Ovary (tissue), 9 donors: ENCODE results near the gene ANKRD65. TPM values are rescaled to one million over a fixed set of nuclear protein-coding genes. Genes with fewer than 3 reads are reported as not detected.
"Not testable (repeated sequence)": the region's sequence is repeated elsewhere in the genome, so short reads cannot be mapped to it uniquely, and the experiment has no call there.

Experiments
- DNase-seq, 5 donors: peaks; one replicate each; pipeline ENCODE4 v3.0.0-alpha.2; 2019 to 2020
- H3K27ac ChIP-seq, 2 donors: fragments of 200-600 bp; one replicate each; pipeline versions ENCODE4 v1.5.1 to v1.8.0; 2019 to 2022
- H3K27me3 ChIP-seq: fragments of 200-600 bp; one replicate; pipeline ENCODE4 v1.8.0; 2022
- H3K36me3 ChIP-seq: fragments of 200-600 bp; sonication (generic); one replicate; pipeline ENCODE4 v1.5.1; 2019
- H3K4me1 ChIP-seq: one replicate; pipeline ENCODE4 v1.8.1; 2013; ENCODE audit warnings: mild to moderate bottlenecking, moderate library complexity; ENCODE audit not compliant: insufficient read depth
- H3K4me3 ChIP-seq: fragments of 200-600 bp; sonication (generic); one replicate; pipeline ENCODE4 v1.5.1; 2017
- H3K9me3 ChIP-seq, 2 donors: fragments of 200-600 bp in 1 of 2; sonication (generic) in 1 of 2; one replicate each; pipeline versions ENCODE4 v1.5.1 to v1.8.1; 2013 to 2019; ENCODE audit warnings: mild to moderate bottlenecking in 1 of 2, moderate library complexity in 1 of 2
- EP300 ChIP-seq: sonication (generic); formaldehyde crosslinking; IDR thresholded peaks from one replicate; pipeline ENCODE4 v1.6.1; 2017; ENCODE audit warnings: antibody characterized with exemption
- POLR2A ChIP-seq: fragments of 450-650 bp; IDR thresholded peaks from one replicate; pipeline ENCODE4 v1.6.1; 2017; ENCODE audit warnings: antibody characterized with exemption, mild to moderate bottlenecking, moderate library complexity
- WGBS, 3 donors: extraction: QIAGEN DNeasy Blood & Tissue Kit in 1 of 3; methylation state at CpG; one replicate each; pipeline versions ENCODE4 v1.1.5 to v1.1.7; 2013 to 2017; 5-methylcytosine and 5-hydroxymethylcytosine counted together
- intact Hi-C, 4 donors: fragments of 100-400 bp; cut with DNase I; formaldehyde crosslinking; loops; one replicate each; pipeline versions ENCODE4 v1.11.0 to v1.15.1; 2022 to 2023
- polyA plus RNA-seq, 2 donors: library from polyadenylated mRNA; stranded (reverse); fragments of 200-250 nt in 1 of 2; fragments of 350-450 nt in 1 of 2; fragmentation: Illumina TruSeq in 1 of 2; extraction: RNeasy Lipid Tissue Mini Kit (QIAGEN cat#74804) in 1 of 2; gene quantifications; one replicate each; pipeline ENCODE4 v1.2.3, GENCODE V29; 2013 to 2014
- total RNA-seq, 7 donors: library from RNA; depleted of rRNA in 2 of 7; stranded (reverse); fragments of >200 nt in 2 of 7; fragmentation: NEBNext Ultra II Directional in 3 of 7; extraction: Animal tissue kit (Norgen Biotek cat#: 25700) in 3 of 7; gene quantifications; one replicate each; pipeline versions ENCODE4 v1.1.0 to v1.2.4, GENCODE V29; 2016 to 2023
- TF ChIP-seq, protein P1 (sequence below), 3 donors: fragments of 450-650 bp in 2 of 3; fragments of 200-600 bp in 1 of 3; IDR thresholded peaks; one replicate each; pipeline versions ENCODE4 v1.5.1 to v1.8.0; 2016 to 2022; ENCODE audit warnings: antibody characterized with exemption in 3 of 3, mild to moderate bottlenecking in 1 of 3
- donor health status: DM: no; HTN: no; CAD: no; lungs with moderate emphysema.
- donor health status: DM: no; HTN: no; CAD: no.
- donor health status: Bipolar disorder and iron deficiency.
- donor health status: DM: yes; HTN: yes; CAD: no.
- donor health status: DM: no; HTN: no; CAD: no.
- donor health status: DM: yes; HTN: yes; CAD: no.

The ANKRD65 gene
- total and polyA plus RNA-seq, 9 donors, result 4.5 to 48.8 (median 13.3) TPM

DNA sequence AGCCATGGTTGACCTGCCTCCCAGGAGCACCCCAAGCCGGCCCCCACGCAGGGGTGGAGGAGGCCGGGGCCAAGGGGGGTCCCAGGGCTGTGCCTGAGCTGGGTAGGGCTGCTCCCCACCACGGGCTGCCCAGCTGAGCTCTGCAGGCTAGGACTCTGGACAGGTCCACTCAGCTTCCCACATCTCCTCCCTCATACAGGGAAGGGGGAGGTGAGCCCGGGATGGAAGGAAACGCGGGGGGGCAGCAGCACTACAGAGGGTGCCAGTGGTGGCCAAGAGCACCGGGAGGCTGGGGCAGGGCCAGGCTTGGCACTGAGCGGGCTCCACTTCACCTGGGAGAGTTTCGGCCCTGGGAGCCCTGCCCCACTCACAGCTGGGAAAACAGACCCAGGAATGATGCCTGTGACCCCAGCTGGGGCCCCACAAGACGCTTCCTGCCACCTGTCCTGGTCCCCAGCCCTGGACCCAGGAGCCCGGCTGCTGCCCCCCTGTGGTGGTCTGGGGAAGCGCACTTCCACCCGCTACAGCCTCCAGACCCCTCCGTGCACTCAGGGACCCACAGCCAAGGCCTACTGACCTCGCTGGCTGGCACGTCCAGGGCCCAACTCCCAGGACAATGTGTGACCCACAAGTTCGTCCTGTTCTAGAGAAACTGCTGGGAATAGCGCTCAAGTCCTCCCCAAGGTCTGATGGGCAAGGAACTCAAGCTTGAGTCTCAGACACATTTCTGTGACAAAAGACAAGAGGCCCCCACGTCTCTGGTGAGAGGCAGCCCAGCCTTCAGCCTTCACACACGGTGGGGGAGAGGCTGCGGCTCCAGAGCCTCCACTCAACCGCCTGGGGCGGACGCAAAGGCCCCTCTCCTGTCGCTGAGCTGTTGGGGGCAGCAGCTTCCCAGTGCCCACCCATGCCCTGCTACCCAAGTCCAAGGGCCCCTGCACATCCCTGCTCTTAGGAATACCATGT is 49.0 kb downstream of the ANKRD65 start:
- H3K27ac ChIP-seq, result no peak overlapping the region
- WGBS, 3 donors, result 24 to 27% (median 24%) methylated on average over 22 to 26 of the region's 26 CpGs
- no peak overlapping the region for H3K4me3 ChIP-seq
- no peaks in the 10 kb centered on the region for H3K27me3 ChIP-seq
- TF ChIP-seq, protein P1, sequence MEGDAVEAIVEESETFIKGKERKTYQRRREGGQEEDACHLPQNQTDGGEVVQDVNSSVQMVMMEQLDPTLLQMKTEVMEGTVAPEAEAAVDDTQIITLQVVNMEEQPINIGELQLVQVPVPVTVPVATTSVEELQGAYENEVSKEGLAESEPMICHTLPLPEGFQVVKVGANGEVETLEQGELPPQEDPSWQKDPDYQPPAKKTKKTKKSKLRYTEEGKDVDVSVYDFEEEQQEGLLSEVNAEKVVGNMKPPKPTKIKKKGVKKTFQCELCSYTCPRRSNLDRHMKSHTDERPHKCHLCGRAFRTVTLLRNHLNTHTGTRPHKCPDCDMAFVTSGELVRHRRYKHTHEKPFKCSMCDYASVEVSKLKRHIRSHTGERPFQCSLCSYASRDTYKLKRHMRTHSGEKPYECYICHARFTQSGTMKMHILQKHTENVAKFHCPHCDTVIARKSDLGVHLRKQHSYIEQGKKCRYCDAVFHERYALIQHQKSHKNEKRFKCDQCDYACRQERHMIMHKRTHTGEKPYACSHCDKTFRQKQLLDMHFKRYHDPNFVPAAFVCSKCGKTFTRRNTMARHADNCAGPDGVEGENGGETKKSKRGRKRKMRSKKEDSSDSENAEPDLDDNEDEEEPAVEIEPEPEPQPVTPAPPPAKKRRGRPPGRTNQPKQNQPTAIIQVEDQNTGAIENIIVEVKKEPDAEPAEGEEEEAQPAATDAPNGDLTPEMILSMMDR (IDR thresholded peaks at IDR 0.05), result peak; percentile 87 to 90 (median 90)
- no peak for TF ChIP-seq EP300
- peaks cover 7% of the 10 kb centered on the region for H3K4me1 ChIP-seq
- H3K9me3 ChIP-seq, result no peaks in the 10 kb centered on the region
- intact Hi-C loops, result loop anchor here in 2 of 4 donors (10.0 kb wide), 2 partner anchors 133 to 257 kb away; partner anchors contain the start of gene C1orf159 (in 1 of the 2)
- no peaks in the 10 kb centered on the region for H3K36me3 ChIP-seq
- DNase-seq, result peak; percentile 64 to 85 (median 78)

DNA sequence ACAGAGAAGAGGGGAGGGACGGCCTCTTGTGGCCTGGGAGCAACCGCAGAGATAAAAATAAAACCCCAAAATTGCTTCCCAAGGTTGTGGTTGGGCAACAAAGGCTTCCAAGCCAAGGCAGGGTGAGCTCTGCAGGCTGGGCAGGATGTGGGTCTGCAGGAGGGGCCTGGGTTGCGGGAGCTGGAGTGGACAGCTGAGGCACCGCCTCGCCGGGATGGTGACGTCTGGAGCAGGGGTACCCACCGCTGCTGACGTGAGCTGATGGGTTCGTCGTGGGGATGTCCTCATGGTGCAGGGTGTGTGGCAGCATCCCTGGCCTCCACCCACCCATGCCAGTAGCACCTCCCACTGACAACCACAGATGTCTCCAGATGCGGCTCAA is 49.7 kb downstream of the ANKRD65 start:
- WGBS, 3 donors, result 49 to 55% (median 55%) methylated on average over 12 of the region's 12 CpGs
- H3K4me3 ChIP-seq, result no peak overlapping the region
- no peak for TF ChIP-seq POLR2A
- TF ChIP-seq EP300, result no peak
- TF ChIP-seq, protein P1 (IDR thresholded peaks at IDR 0.05), result no peak
- DNase-seq, result no peak
- H3K27ac ChIP-seq, result no peak overlapping the region
- H3K27me3 ChIP-seq, result no peaks in the 10 kb centered on the region
- intact Hi-C loops, result loop anchor here in 2 of 4 donors (10.0 kb wide), 2 partner anchors 133 to 257 kb away; partner anchors contain the start of gene C1orf159 (in 1 of the 2)
- H3K36me3 ChIP-seq, result no peaks in the 10 kb centered on the region
- peaks cover 7% of the 10 kb centered on the region for H3K4me1 ChIP-seq
- H3K9me3 ChIP-seq, result no peaks in the 10 kb centered on the region

DNA sequence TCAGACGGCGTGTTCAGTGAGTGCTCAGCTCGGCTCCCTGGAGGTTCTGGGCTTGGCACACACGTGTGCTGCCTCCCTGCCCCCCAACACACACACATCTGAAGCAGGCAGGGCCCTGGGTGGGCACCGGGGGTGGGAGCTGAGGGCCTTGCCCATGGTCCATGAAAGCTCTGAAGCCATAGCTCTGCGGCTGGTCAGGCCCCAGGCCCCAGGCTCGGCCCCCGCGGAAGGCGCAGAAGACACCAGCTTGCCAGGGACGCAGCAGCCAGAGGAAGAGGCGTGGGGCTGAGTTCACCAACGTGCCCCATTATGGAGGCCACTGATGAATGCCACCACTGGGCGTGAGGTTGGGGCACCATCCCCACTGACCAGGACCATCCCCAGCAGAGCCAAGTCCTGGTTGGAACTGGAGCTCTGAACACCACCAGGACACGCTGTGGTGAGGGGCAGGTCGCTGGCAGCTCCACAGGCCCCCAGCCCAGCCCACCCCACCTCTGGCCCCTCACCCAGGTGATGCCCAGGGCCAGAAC is 50.2 kb downstream of the ANKRD65 start:
- Histone ChIP-seq H3K4me1 (peaks cover 6% of the 10 kb centered on the region), H3K9me3 (no peaks in the 10 kb centered on the region), H3K27ac (no peak overlapping the region), H3K4me3 (no peak overlapping the region), H3K27me3 (no peaks in the 10 kb centered on the region), H3K36me3 (no peaks in the 10 kb centered on the region)
- intact Hi-C loops, result loop anchor here in 2 of 4 donors (10.0 kb wide), 2 partner anchors 134 to 256 kb away; partner anchors contain the start of gene C1orf159 (in 1 of the 2)
- TF ChIP-seq POLR2A (no peak), EP300 (no peak)
- TF ChIP-seq, protein P1 (IDR thresholded peaks at IDR 0.05), result no peak
- DNase-seq, result no peak
- 73 to 83% (median 82%) methylated on average over 16 of the region's 16 CpGs for WGBS, 3 donors

DNA sequence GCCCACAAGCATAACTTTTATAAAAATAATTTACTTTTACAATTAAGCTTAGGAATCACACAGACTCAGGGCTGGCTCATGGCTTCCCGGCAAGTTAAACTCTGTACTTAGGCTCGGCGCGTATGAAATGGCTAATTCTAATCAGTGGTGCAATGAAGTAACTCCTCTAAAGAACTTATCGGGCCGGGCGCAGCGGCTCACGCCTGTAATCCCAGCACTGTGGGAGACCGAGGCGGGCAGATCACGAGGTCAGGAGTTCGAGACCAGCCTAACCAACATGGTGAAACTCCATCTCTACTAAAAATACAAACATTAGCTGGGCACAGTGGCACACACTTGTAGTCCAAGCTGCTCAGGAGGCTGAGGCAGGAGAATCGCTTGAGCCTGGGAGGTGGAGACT is 51.0 kb downstream of the ANKRD65 start:
- not testable (repeated sequence) for H3K9me3 ChIP-seq, H3K27me3 ChIP-seq, H3K36me3 ChIP-seq, H3K27ac ChIP-seq, H3K4me1 ChIP-seq, DNase-seq, H3K4me3 ChIP-seq
- intact Hi-C loops, result loop anchor here in 2 of 4 donors (10.0 kb wide), 2 partner anchors 135 to 255 kb away; partner anchors contain the start of gene C1orf159 (in 1 of the 2)
- 86 to 87% (median 86%) methylated on average over 14 of the region's 14 CpGs for WGBS, 3 donors

Other genes starting within 250 kb of the ANKRD65 start
- gene TTLL10, start 247.4 kb downstream of the ANKRD65 start, total RNA-seq, result 1 to 10 TPM in 3 of 7 donors, under 1 TPM in 2, not detected in 2; 0.60 to 7.0 (median 1.1) TPM
- gene TTLL10, start 247.4 kb downstream of the ANKRD65 start, polyA plus RNA-seq, result not detected
- gene TNFRSF18, start 214.7 kb downstream of the ANKRD65 start, total RNA-seq, result 1 to 10 TPM in 1 of 7 donors, under 1 TPM in 2, not detected in 4; 0.23 to 1.4 (median 0.41) TPM
- under 1 TPM in 1 of 2 donors, not detected in 1; 0.10 TPM for gene TNFRSF18, start 214.7 kb downstream of the ANKRD65 start, polyA plus RNA-seq
- 1 to 10 TPM in 3 of 7 donors, under 1 TPM in 4; 0.37 to 1.8 (median 0.71) TPM for gene TNFRSF4, start 207.1 kb downstream of the ANKRD65 start, total RNA-seq
- 1 to 10 TPM in 1 of 2 donors, not detected in 1; 2.5 TPM for gene TNFRSF4, start 207.1 kb downstream of the ANKRD65 start, polyA plus RNA-seq
- gene SDF4, start 189.3 kb downstream of the ANKRD65 start, total RNA-seq, result 100 to 1,000 TPM in 4 of 7 donors, 10 to 100 TPM in 3; 57.1 to 145 (median 116) TPM
- gene SDF4, start 189.3 kb downstream of the ANKRD65 start, polyA plus RNA-seq, result 100 to 1,000 TPM in 1 of 2 donors, 10 to 100 TPM in 1; 32.5 to 128 TPM
- gene B3GALT6, start 189.0 kb downstream of the ANKRD65 start, total RNA-seq, result 10 to 100 TPM; 13.0 to 21.9 (median 18.0) TPM
- 1 to 10 TPM; 7.0 to 9.4 TPM for gene B3GALT6, start 189.0 kb downstream of the ANKRD65 start, polyA plus RNA-seq
- 1 to 10 TPM in 5 of 7 donors, under 1 TPM in 2; 0.92 to 4.8 (median 1.5) TPM for gene C1QTNF12, start 174.6 kb downstream of the ANKRD65 start, total RNA-seq
- 1 to 10 TPM in 1 of 2 donors, not detected in 1; 1.2 TPM for gene C1QTNF12, start 174.6 kb downstream of the ANKRD65 start, polyA plus RNA-seq
- 10 to 100 TPM; 35.8 to 55.6 (median 49.3) TPM for gene UBE2J2, start 147.4 kb downstream of the ANKRD65 start, total RNA-seq
- gene UBE2J2, start 147.4 kb downstream of the ANKRD65 start, polyA plus RNA-seq, result 10 to 100 TPM; 36.0 to 40.4 TPM
- gene SCNN1D, start 140.8 kb downstream of the ANKRD65 start, total RNA-seq, result 10 to 100 TPM in 1 of 7 donors, 1 to 10 TPM in 6; 6.3 to 10.2 (median 9.1) TPM
- 1 to 10 TPM in 1 of 2 donors, under 1 TPM in 1; 0.27 to 7.9 TPM for gene SCNN1D, start 140.8 kb downstream of the ANKRD65 start, polyA plus RNA-seq
- gene ACAP3, start 113.3 kb downstream of the ANKRD65 start, total RNA-seq, result 10 to 100 TPM; 23.1 to 62.4 (median 46.4) TPM
- gene ACAP3, start 113.3 kb downstream of the ANKRD65 start, polyA plus RNA-seq, result 10 to 100 TPM in 1 of 2 donors, 1 to 10 TPM in 1; 3.5 to 33.4 TPM
- gene PUSL1, start 112.7 kb downstream of the ANKRD65 start, total RNA-seq, result 10 to 100 TPM; 12.5 to 27.6 (median 21.7) TPM
- 10 to 100 TPM in 1 of 2 donors, under 1 TPM in 1; 0.18 to 14.7 TPM for gene PUSL1, start 112.7 kb downstream of the ANKRD65 start, polyA plus RNA-seq
- gene INTS11, start 96.6 kb downstream of the ANKRD65 start, total RNA-seq, result 100 to 1,000 TPM; 102 to 135 (median 109) TPM
- 100 to 1,000 TPM in 1 of 2 donors, 10 to 100 TPM in 1; 72.6 to 119 TPM for gene INTS11, start 96.6 kb downstream of the ANKRD65 start, polyA plus RNA-seq
- 10 to 100 TPM; 13.8 to 21.0 (median 14.8) TPM for gene CPTP, start 96.5 kb downstream of the ANKRD65 start, total RNA-seq
- 10 to 100 TPM in 1 of 2 donors, 1 to 10 TPM in 1; 2.4 to 18.3 TPM for gene CPTP, start 96.5 kb downstream of the ANKRD65 start, polyA plus RNA-seq
- gene TAS1R3, start 90.0 kb downstream of the ANKRD65 start, total RNA-seq, result under 1 TPM in 6 of 7 donors, not detected in 1; 0.07 to 0.40 (median 0.23) TPM
- under 1 TPM in 1 of 2 donors, not detected in 1; 0.24 TPM for gene TAS1R3, start 90.0 kb downstream of the ANKRD65 start, polyA plus RNA-seq
- 10 to 100 TPM; 38.0 to 85.2 (median 64.9) TPM for gene DVL1, start 71.9 kb downstream of the ANKRD65 start, total RNA-seq
- 10 to 100 TPM in 1 of 2 donors, 1 to 10 TPM in 1; 2.1 to 51.2 TPM for gene DVL1, start 71.9 kb downstream of the ANKRD65 start, polyA plus RNA-seq
- gene MXRA8, start 62.7 kb downstream of the ANKRD65 start, total RNA-seq, result 100 to 1,000 TPM in 5 of 7 donors, 10 to 100 TPM in 2; 63.8 to 206 (median 131) TPM
- gene MXRA8, start 62.7 kb downstream of the ANKRD65 start, polyA plus RNA-seq, result 100 to 1,000 TPM in 1 of 2 donors, 10 to 100 TPM in 1; 40.3 to 193 TPM
- 10 to 100 TPM; 63.7 to 94.0 (median 73.2) TPM for gene AURKAIP1, start 46.1 kb downstream of the ANKRD65 start, total RNA-seq
- gene AURKAIP1, start 46.1 kb downstream of the ANKRD65 start, polyA plus RNA-seq, result 10 to 100 TPM in 1 of 2 donors, 1 to 10 TPM in 1; 6.0 to 81.3 TPM
- gene CCNL2, start 21.9 kb downstream of the ANKRD65 start, total RNA-seq, result 100 to 1,000 TPM; 159 to 245 (median 196) TPM
- gene CCNL2, start 21.9 kb downstream of the ANKRD65 start, polyA plus RNA-seq, result 100 to 1,000 TPM in 1 of 2 donors, 10 to 100 TPM in 1; 71.1 to 217 TPM
- gene MRPL20, start 14.0 kb downstream of the ANKRD65 start, total RNA-seq, result 100 to 1,000 TPM in 1 of 7 donors, 10 to 100 TPM in 6; 79.9 to 130 (median 93.1) TPM
- 100 to 1,000 TPM; 113 to 120 TPM for gene MRPL20, start 14.0 kb downstream of the ANKRD65 start, polyA plus RNA-seq
- 10 to 100 TPM; 11.1 to 73.5 (median 44.9) TPM for gene VWA1, start 14.4 kb upstream of the ANKRD65 start, total RNA-seq
- 10 to 100 TPM in 1 of 2 donors, under 1 TPM in 1; 0.20 to 14.2 TPM for gene VWA1, start 14.4 kb upstream of the ANKRD65 start, polyA plus RNA-seq
- gene ATAD3C, start 28.4 kb upstream of the ANKRD65 start, total RNA-seq, result 1 to 10 TPM in 6 of 7 donors, under 1 TPM in 1; 0.53 to 5.3 (median 3.6) TPM
- 1 to 10 TPM in 1 of 2 donors, under 1 TPM in 1; 0.83 to 4.3 TPM for gene ATAD3C, start 28.4 kb upstream of the ANKRD65 start, polyA plus RNA-seq
- gene ATAD3B, start 50.5 kb upstream of the ANKRD65 start, total RNA-seq, result 10 to 100 TPM; 13.1 to 26.5 (median 19.6) TPM
- 10 to 100 TPM in 1 of 2 donors, 1 to 10 TPM in 1; 1.0 to 15.0 TPM for gene ATAD3B, start 50.5 kb upstream of the ANKRD65 start, polyA plus RNA-seq
- 10 to 100 TPM in 6 of 7 donors, 1 to 10 TPM in 1; 7.6 to 23.9 (median 17.8) TPM for gene ATAD3A, start 90.9 kb upstream of the ANKRD65 start, total RNA-seq
- gene ATAD3A, start 90.9 kb upstream of the ANKRD65 start, polyA plus RNA-seq, result 10 to 100 TPM in 1 of 2 donors, 1 to 10 TPM in 1; 2.8 to 11.0 TPM
- 10 to 100 TPM in 3 of 7 donors, 1 to 10 TPM in 4; 6.2 to 20.8 (median 9.9) TPM for gene TMEM240, start 119.3 kb upstream of the ANKRD65 start, total RNA-seq
- gene TMEM240, start 119.3 kb upstream of the ANKRD65 start, polyA plus RNA-seq, result 10 to 100 TPM in 1 of 2 donors, not detected in 1; 30.3 TPM
- gene SSU72, start 153.6 kb upstream of the ANKRD65 start, total RNA-seq, result 100 to 1,000 TPM in 6 of 7 donors, 10 to 100 TPM in 1; 91.9 to 119 (median 113) TPM
- gene SSU72, start 153.6 kb upstream of the ANKRD65 start, polyA plus RNA-seq, result 100 to 1,000 TPM in 1 of 2 donors, 10 to 100 TPM in 1; 72.3 to 107 TPM
- gene FNDC10, start 178.9 kb upstream of the ANKRD65 start, total RNA-seq, result 1 to 10 TPM in 5 of 7 donors, under 1 TPM in 2; 0.33 to 3.2 (median 2.0) TPM
- 1 to 10 TPM in 1 of 2 donors, not detected in 1; 1.5 TPM for gene FNDC10, start 178.9 kb upstream of the ANKRD65 start, polyA plus RNA-seq
- 100 to 1,000 TPM in 2 of 7 donors, 10 to 100 TPM in 5; 68.8 to 110 (median 81.6) TPM for gene MIB2, start 194.2 kb upstream of the ANKRD65 start, total RNA-seq
- gene MIB2, start 194.2 kb upstream of the ANKRD65 start, polyA plus RNA-seq, result 10 to 100 TPM in 1 of 2 donors, 1 to 10 TPM in 1; 1.8 to 71.1 TPM
- gene MMP23B, start 210.9 kb upstream of the ANKRD65 start, total RNA-seq, result 100 to 1,000 TPM in 3 of 7 donors, 10 to 100 TPM in 4; 25.4 to 128 (median 84.8) TPM
- 10 to 100 TPM in 1 of 2 donors, under 1 TPM in 1; 0.88 to 32.9 TPM for gene MMP23B, start 210.9 kb upstream of the ANKRD65 start, polyA plus RNA-seq
- 10 to 100 TPM; 12.8 to 28.0 (median 21.3) TPM for gene CDK11B, start 237.7 kb upstream of the ANKRD65 start, total RNA-seq
- gene CDK11B, start 237.7 kb upstream of the ANKRD65 start, polyA plus RNA-seq, result 10 to 100 TPM; 30.1 to 34.5 TPM